ENCODE measurements around the gene VPS25.
A peak's percentile ranks its signal among the peaks of the same experiment; 100 is the strongest.
"Not testable (repeated sequence)": the region's sequence is repeated elsewhere in the genome, so short reads cannot be mapped to it uniquely, and the experiment has no call there.

The VPS25 gene

GRCh38 chr17:42769964-42770363, 3.3 kb upstream of the VPS25 start:
- DNase-seq, result not testable (repeated sequence)

GRCh38 chr17:42772945-42773289, 332 bp upstream of the VPS25 start:
- DNase-seq, result no peak

- DNase-seq, result no peak
Observed at GRCh38 chr17:42774066-42774745, 957 bp downstream of the VPS25 start.

- DNase-seq, result no peak
Observed at GRCh38 chr17:42775534-42776098, 2.4 kb downstream of the VPS25 start.

- no peak for DNase-seq
Observed at GRCh38 chr17:42778570-42778969, 5.3 kb downstream of the VPS25 start.

- no peak for DNase-seq
Observed at GRCh38 chr17:42779304-42779935, 6.2 kb downstream of the VPS25 start.

- DNase-seq, result peak; percentile 69
Observed at GRCh38 chr17:42779936-42780850, 6.9 kb downstream of the VPS25 start, which contains the start of gene WNK4. WNK4 (plus strand) TSS chr17:42780610; CDS start chr17:42780699, 89 bp downstream.

GRCh38 chr17:42780851-42781638, 7.8 kb downstream of the VPS25 start:
- no peak for DNase-seq

GRCh38 chr17:42781639-42782165, 8.5 kb downstream of the VPS25 start:
- no peak for DNase-seq

- DNase-seq, result peak; percentile 65
Observed at GRCh38 chr17:42782166-42783061, 9.2 kb downstream of the VPS25 start.

GRCh38 chr17:42783062-42783790, 10.0 kb downstream of the VPS25 start:
- DNase-seq, result no peak

- no peak for DNase-seq
Observed at GRCh38 chr17:42783791-42784138, 10.5 kb downstream of the VPS25 start.

- no peak for DNase-seq
Observed at GRCh38 chr17:42784409-42784808, 11.2 kb downstream of the VPS25 start.

GRCh38 chr17:42784811-42785592, 11.8 kb downstream of the VPS25 start:
- DNase-seq, result no peak

GRCh38 chr17:42787266-42787665, 14.0 kb downstream of the VPS25 start:
- no peak for DNase-seq

GRCh38 chr17:42791948-42792347, 18.7 kb downstream of the VPS25 start:
- no peak for DNase-seq

- DNase-seq, result no peak
Observed at GRCh38 chr17:42792545-42792944, 19.3 kb downstream of the VPS25 start.

- no peak for DNase-seq
Observed at GRCh38 chr17:42795061-42795460, 21.8 kb downstream of the VPS25 start.

- no peak for DNase-seq
Observed at GRCh38 chr17:42795465-42795864, 22.2 kb downstream of the VPS25 start.
